Endothelial cell of umbilical vein (primary cell): Measurements from ENCODE around the gene EHMT1. TPM values are rescaled to one million over a fixed set of nuclear protein-coding genes. Genes with fewer than 3 reads are reported as not detected.
A peak's percentile ranks its signal among the peaks of the same experiment; 100 is the strongest.

ENCODE experiments used
- BruUV-seq: library from RNA; stranded (reverse); fragments of 400-500 nt; replicated peaks from 2 replicates; lab custom pipeline; 2021; lab: Mats Ljungman, UMichigan
- CTCF ChIA-PET: fragments of 300-600, 350-600 bp; sonication (Branson Sonifier 250); formaldehyde crosslinking; loops from one replicate; lab custom pipeline; 2021; ENCODE audit warnings: antibody characterized with exemption, inconsistent platforms; lab: Charles Lee
- POLR2A ChIA-PET: fragments of 300-600, 350-600 bp; sonication (Branson Sonifier 250); formaldehyde crosslinking; loops from one replicate; lab custom pipeline; 2021; ENCODE audit warnings: antibody characterized with exemption, inconsistent platforms; lab: Charles Lee
- DNase-seq: peaks from one replicate; pipeline ENCODE4 v3.0.0-alpha.2; 2011; ENCODE audit warnings: low read depth, low spot score
- FAIRE-seq: peaks from 2 replicates; lab custom pipeline; 2011; peaks lifted over from hg19 to GRCh38; lab: Jason Lieb, UNC
- H2AFZ ChIP-seq: 2 replicates; pipeline ENCODE4 v1.6.0; 2012; ENCODE audit warnings: low read depth, low read length, control low read depth, inconsistent platforms
- H3K27ac ChIP-seq: 2 replicates; pipeline ENCODE4 v1.5.1; 2011; ENCODE audit warnings: low read depth, mild to moderate bottlenecking, control low read depth, low read length, moderate library complexity; ENCODE audit not compliant: insufficient read depth
- H3K27me3 ChIP-seq, 2 experiments: 2 replicates each; pipeline versions ENCODE4 v1.6.0 to v1.6.1; 2011; ENCODE audit warnings: low read length in 2 of 2, mixed read lengths in 1 of 2; ENCODE audit not compliant: control insufficient read depth in 2 of 2, insufficient read depth in 2 of 2
- H3K36me3 ChIP-seq, 2 experiments: 2 replicates in 1 of 2; 3 replicates in 1 of 2; pipeline ENCODE4 v1.5.1; 2011; ENCODE audit warnings: low read length in 2 of 2, mild to moderate bottlenecking in 1 of 2, moderate library complexity in 1 of 2; ENCODE audit not compliant: control insufficient read depth in 2 of 2, insufficient read depth in 2 of 2; ENCODE audit errors: extremely low read depth in 1 of 2
- H3K4me1 ChIP-seq: 3 replicates; pipeline ENCODE4 v1.5.1; 2011; ENCODE audit warnings: mild to moderate bottlenecking, low read length; ENCODE audit not compliant: control insufficient read depth, insufficient read depth; ENCODE audit errors: extremely low read depth
- H3K4me2 ChIP-seq: 2 replicates; pipeline ENCODE4 v1.6.1; 2011; ENCODE audit warnings: low read length, control low read depth, mixed read lengths; ENCODE audit not compliant: insufficient read depth
- H3K4me3 ChIP-seq, 3 experiments: fragments of 200-600 bp in 1 of 3; sonication (generic), shearing (Covaris generic) in 1 of 3; replicated peaks in 1 of 3; 2 replicates each; pipeline ENCODE4 v1.5.1; 2011 to 2016; ENCODE audit warnings: control low read depth in 3 of 3, low read length in 3 of 3, mild to moderate bottlenecking in 2 of 3, inconsistent platforms in 1 of 3, low read depth in 1 of 3, moderate library complexity in 1 of 3; ENCODE audit not compliant: insufficient read depth in 1 of 3
- H3K79me2 ChIP-seq: 2 replicates; pipeline ENCODE4 v1.6.0; 2012; ENCODE audit warnings: low read length, inconsistent platforms; ENCODE audit not compliant: control insufficient read depth, insufficient read depth
- H3K9ac ChIP-seq: replicated peaks from 2 replicates; pipeline ENCODE3; 2011; ENCODE audit warnings: low read length, control low read depth; ENCODE audit not compliant: insufficient read depth; ENCODE audit errors: extremely low read depth
- H3K9me1 ChIP-seq: replicated peaks from 3 replicates; pipeline ENCODE4 v1.6.0; 2011; ENCODE audit warnings: mild to moderate bottlenecking, low read length; ENCODE audit not compliant: control insufficient read depth, insufficient read depth; ENCODE audit errors: extremely low read depth
- H3K9me3 ChIP-seq: replicated peaks from 2 replicates; pipeline ENCODE4 v1.5.1; 2012; ENCODE audit warnings: low read length, inconsistent platforms; ENCODE audit not compliant: control insufficient read depth, insufficient read depth
- H4K20me1 ChIP-seq: replicated peaks from 2 replicates; pipeline ENCODE3; 2011; ENCODE audit warnings: mild to moderate bottlenecking, low read length; ENCODE audit not compliant: control insufficient read depth, insufficient read depth; ENCODE audit errors: extremely low read depth
- CTCF ChIP-seq, 2 donors: IDR thresholded peaks; 1 replicate in 1 of 2; 2 replicates in 1 of 2; pipeline ENCODE4 v1.5.1; 2011; ENCODE audit warnings: low read length in 2 of 2, mild to moderate bottlenecking in 2 of 2, moderate library complexity in 2 of 2, control low read depth in 1 of 2, inconsistent platforms in 1 of 2, low read depth in 1 of 2; ENCODE audit not compliant: insufficient read depth in 1 of 2; ENCODE audit errors: extremely low read depth in 1 of 2
- EZH2 ChIP-seq: IDR thresholded peaks from 2 replicates; pipeline ENCODE4 v1.6.1; 2012; ENCODE audit warnings: borderline replicate concordance, low read depth, mild to moderate bottlenecking, moderate library complexity, low read length, inconsistent platforms; ENCODE audit not compliant: severe bottlenecking
- FOS ChIP-seq: IDR thresholded peaks from 2 replicates; pipeline ENCODE4 v1.6.1; 2011; ENCODE audit warnings: mild to moderate bottlenecking, low read length, moderate library complexity, borderline replicate concordance; ENCODE audit not compliant: insufficient read depth
- GATA2 ChIP-seq: IDR thresholded peaks from 2 replicates; pipeline ENCODE4 v1.7.0; 2011; ENCODE audit warnings: low read depth, mild to moderate bottlenecking, moderate library complexity, mixed read lengths, low read length; ENCODE audit not compliant: insufficient read length, insufficient read depth
- JUN ChIP-seq: IDR thresholded peaks from 2 replicates; pipeline ENCODE4 v1.6.1; 2011; ENCODE audit warnings: borderline replicate concordance, low read depth; ENCODE audit not compliant: insufficient read length, insufficient read depth
- MAX ChIP-seq: IDR thresholded peaks from 2 replicates; pipeline ENCODE4 v1.6.1; 2011; ENCODE audit not compliant: insufficient read depth, insufficient read length
- MYC ChIP-seq: IDR thresholded peaks from one replicate; pipeline ENCODE4 v1.6.1; 2011; ENCODE audit warnings: mild to moderate bottlenecking, low read depth, low read length
- POLR2A ChIP-seq: IDR thresholded peaks from 2 replicates; pipeline ENCODE4 v1.6.1; 2012; ENCODE audit warnings: low read depth, mild to moderate bottlenecking, control low read depth, low read length
- POLR2AphosphoS5 ChIP-seq: IDR thresholded peaks from 2 replicates; pipeline ENCODE4 v1.6.1; 2012; ENCODE audit warnings: low read depth, mild to moderate bottlenecking, control low read depth, low read length, moderate library complexity; ENCODE audit not compliant: insufficient read depth
- dilution Hi-C: fragments of 300-500 bp; cut with MboI; formaldehyde crosslinking; loops from one replicate; pipeline ENCODE4 v1.15.0; 2019; ENCODE audit warnings: low sequenced_read_pairs; ENCODE audit not compliant: extremely low pct_ligation_motif_present
- intact Hi-C: fragments of 100-400 bp; cut with micrococcal nuclease; formaldehyde crosslinking; loops from one replicate; pipeline ENCODE4 v1.10.0; 2022
- polyA plus RNA-seq, 4 experiments: library from polyadenylated mRNA; depleted of rRNA in 3 of 4; stranded (reverse) in 3 of 4; unstranded in 1 of 4; fragments of >200 nt; gene quantifications; 2 replicates each; pipeline versions ENCODE4 v1.2.1 to v1.2.3, GENCODE V29; 2011 to 2012; ENCODE audit warnings: missing spikeins in 1 of 4
- total RNA-seq: library from RNA; stranded (reverse); gene quantifications from 2 replicates; pipeline ENCODE4 v1.2.3, GENCODE V29; 2021

The EHMT1 gene
- total and polyA plus RNA-seq, 2 donors (not counting 3 experiments of a cell fraction or from before 2014, with no cell fraction given), result 48.2 to 104 TPM

- intact Hi-C loops (no loop called here), dilution Hi-C loops (no loop called here)
- TSS peak; percentile 72 for BruUV-seq
- Histone ChIP-seq H3K4me3 (no peak overlapping the region), H3K36me3 (peaks cover 0 to 17% of the 10 kb centered on the region in 2 experiments), H3K9me1 (no peaks in the 10 kb centered on the region), H4K20me1 (no peaks in the 10 kb centered on the region), H3K4me1 (no peaks in the 10 kb centered on the region), H3K79me2 (no peaks in the 10 kb centered on the region), H3K9ac (no peak overlapping the region), H3K4me2 (no peak overlapping the region), H3K9me3 (no peaks in the 10 kb centered on the region), H3K27me3 (no peaks in the 10 kb centered on the region), H2AFZ (no peak overlapping the region), H3K27ac (no peak overlapping the region)
- FAIRE-seq, result no peak
- ChIA-PET POLR2A (no interaction called here), CTCF (no interaction called here)
- no peak for TF ChIP-seq FOS
- no peak for TF ChIP-seq GATA2
- no peak for TF ChIP-seq JUN
- TF ChIP-seq POLR2AphosphoS5, result no peak
- TF ChIP-seq EZH2, result no peak
- TF ChIP-seq MAX, result no peak
- no peak for TF ChIP-seq POLR2A
- TF ChIP-seq MYC, result no peak
- no peak for TF ChIP-seq CTCF (IDR thresholded peaks at IDR 0.05; ENCODE audit: extremely low read depth in 1 of 2, insufficient read depth in 1 of 2, low read depth in 1 of 2, low read length in 2 of 2)
- DNase-seq, result no peak
Observed at GRCh38 chr9:137834846-137835546, 216.2 kb downstream of the EHMT1 start.
